ENCODE data around the gene SGCD.

GRCh38 chr5:156394642-156395305 is 67.8 kb downstream of the SGCD start:
- no peak for TF ChIP-seq CTCF (conservative IDR thresholded peaks at IDR 0.05; ENCODE audit: low read length)
- TF ChIP-seq EZH2phosphoT487 (IDR thresholded peaks at IDR 0.05; ENCODE audit: borderline replicate concordance, low read depth, low read length): no peak

All from OCI-LY7 (cell line).